GM12878 (cell line): ENCODE results near the gene MAP4. TPM values are rescaled to one million over a fixed set of nuclear protein-coding genes. Genes with fewer than 3 reads are reported as not detected.
A peak's percentile ranks its signal among the peaks of the same experiment; 100 is the strongest.

Experiments
- ATAC-seq: fragments of 200-7000 bp; cut with Tn5 transposase; 3 replicates; pipeline ENCODE4 v1.9.1; 2020; ENCODE audit warnings: mild to moderate bottlenecking, moderate library complexity
- BruUV-seq: library from RNA; stranded (reverse); fragments of 400-500 nt; replicated peaks from 2 replicates; lab custom pipeline; 2021; lab: Mats Ljungman, UMichigan
- CTCF ChIA-PET: fragments of 300-600 bp; sonication (Branson Sonifier 250); formaldehyde crosslinking; extraction: SDS; loops from one replicate; lab custom pipeline; 2021; ENCODE audit warnings: inconsistent platforms; lab: Yijun Ruan, JAX
- POLR2A ChIA-PET: fragments of 350-600 bp; formaldehyde crosslinking; extraction: SDS; loops from one replicate; lab custom pipeline; 2021; ENCODE audit warnings: inconsistent platforms; lab: Charles Lee
- RAD21 ChIA-PET: fragments of 300-600 bp; sonication (Branson Sonifier 250); formaldehyde crosslinking; loops from one replicate; lab custom pipeline; 2023; ENCODE audit warnings: antibody characterized with exemption; ENCODE audit not compliant: unreplicated experiment; lab: Charles Lee
- SMC1A ChIA-PET: fragments of 300-600 bp; sonication (Branson Sonifier 250); formaldehyde crosslinking; loops from one replicate; lab custom pipeline; 2023; ENCODE audit not compliant: unreplicated experiment, uncharacterized antibody; lab: Charles Lee
- DNase-seq: peaks from one replicate; pipeline ENCODE4 v3.0.0-alpha.2; 2011; ENCODE audit warnings: low read depth, low spot score
- FAIRE-seq: peaks from 3 replicates; lab custom pipeline; 2011; peaks lifted over from hg19 to GRCh38; lab: Jason Lieb, UNC
- H2AFZ ChIP-seq: 2 replicates; pipeline ENCODE4 v1.6.0; 2011; ENCODE audit warnings: low read depth, low read length, control low read depth; ENCODE audit not compliant: control insufficient read depth
- H3K27ac ChIP-seq: 2 replicates; pipeline ENCODE4 v1.5.1; 2011; ENCODE audit warnings: control low read depth; ENCODE audit not compliant: control insufficient read depth, insufficient read depth
- H3K27me3 ChIP-seq, 2 experiments: replicated peaks in 1 of 2; 2 replicates each; pipeline versions ENCODE4 v1.6.0 to v1.6.1; 2011; ENCODE audit warnings: low read length in 1 of 2; ENCODE audit not compliant: control insufficient read depth in 2 of 2, insufficient read depth in 2 of 2
- H3K36me3 ChIP-seq, 2 experiments: 2 replicates each; pipeline ENCODE4 v1.5.1; 2011; ENCODE audit warnings: low read length in 1 of 2; ENCODE audit not compliant: control insufficient read depth in 2 of 2, insufficient read depth in 2 of 2
- H3K4me1 ChIP-seq: 2 replicates; pipeline ENCODE4 v1.6.1; 2011; ENCODE audit warnings: mild to moderate bottlenecking, low read length, moderate library complexity, mixed read lengths; ENCODE audit not compliant: control insufficient read depth, insufficient read depth
- H3K4me2 ChIP-seq: 2 replicates; pipeline ENCODE4 v1.6.0; 2011; ENCODE audit warnings: control low read depth; ENCODE audit not compliant: control insufficient read depth, insufficient read depth
- H3K4me3 ChIP-seq: fragments of 200-600 bp; sonication (generic); 2 replicates; pipeline ENCODE4 v1.5.1; 2016
- H3K79me2 ChIP-seq: 2 replicates; pipeline ENCODE4 v1.6.0; 2011; ENCODE audit warnings: low read length; ENCODE audit not compliant: control insufficient read depth, insufficient read depth
- H3K9ac ChIP-seq: 2 replicates; pipeline ENCODE4 v1.8.0; 2011; ENCODE audit warnings: low read length, control low read depth, mixed read lengths; ENCODE audit not compliant: control insufficient read depth, insufficient read depth
- H3K9me3 ChIP-seq: replicated peaks from 3 replicates; pipeline ENCODE4 v1.5.1; 2011; ENCODE audit warnings: mild to moderate bottlenecking, low read length; ENCODE audit not compliant: control insufficient read depth, insufficient read depth
- H4K20me1 ChIP-seq: 2 replicates; pipeline ENCODE4 v1.6.0; 2011; ENCODE audit not compliant: control insufficient read depth, insufficient read depth
- BRCA1 ChIP-seq: IDR thresholded peaks from 2 replicates; pipeline ENCODE4 v1.6.1; 2011; ENCODE audit warnings: low read depth, low read length, improper control_type of control experiment
- CHD1 ChIP-seq: IDR thresholded peaks from 2 replicates; pipeline ENCODE4 v1.6.1; 2012; ENCODE audit warnings: low read depth, low read length, improper control_type of control experiment
- CHD4 ChIP-seq: fragments of 200-600 bp; sonication (generic); IDR thresholded peaks from 2 replicates; pipeline ENCODE4 v1.6.1; 2016; ENCODE audit warnings: mild to moderate bottlenecking
- IKZF1 ChIP-seq: fragments of 450-650 bp; conservative IDR thresholded peaks from 2 replicates; pipeline ENCODE4 v1.6.1; 2017; ENCODE audit warnings: antibody characterized with exemption, mild to moderate bottlenecking
- MEF2B ChIP-seq: fragments of 450-650 bp; IDR thresholded peaks from 2 replicates; pipeline ENCODE4 v1.6.1; 2018; ENCODE audit warnings: mild to moderate bottlenecking, moderate library complexity; ENCODE audit not compliant: partially characterized antibody, poor library complexity, severe bottlenecking
- MLLT1 ChIP-seq: fragments of 450-650 bp; IDR thresholded peaks from 2 replicates; pipeline ENCODE4 v1.6.1; 2016; ENCODE audit warnings: mild to moderate bottlenecking
- PAX8 ChIP-seq: fragments of 450-650 bp; IDR thresholded peaks from 2 replicates; pipeline ENCODE4 v1.6.1; 2017; ENCODE audit warnings: mild to moderate bottlenecking, moderate library complexity
- POLR2AphosphoS2 ChIP-seq: IDR thresholded peaks from 2 replicates; pipeline ENCODE4 v1.6.1; 2011; ENCODE audit warnings: low read depth, mild to moderate bottlenecking, low read length, improper control_type of control experiment, moderate library complexity
- TCF3 ChIP-seq: IDR thresholded peaks from 2 replicates; pipeline ENCODE4 v1.6.1; 2012; ENCODE audit warnings: low read depth, mild to moderate bottlenecking, low read length, borderline replicate concordance; ENCODE audit not compliant: insufficient read depth
- WGBS: methylation state at CpG from one replicate; pipeline ENCODE4 v1.1.6; 2016; ENCODE audit warnings: low lambda C conversion rate; ENCODE audit not compliant: insufficient replicate concordance, insufficient coverage; ENCODE audit errors: missing lambda C conversion rate; 5-methylcytosine and 5-hydroxymethylcytosine counted together
- in situ Hi-C: fragments of 300-500 bp; cut with MboI; formaldehyde crosslinking; loops from 9 replicates; pipeline ENCODE4 v1.14.3; 2018; ENCODE audit warnings: mixed read lengths
- intact Hi-C: fragments of 100-400 bp; cut with micrococcal nuclease; formaldehyde crosslinking; loops from one replicate; pipeline ENCODE4 v1.14.2; 2022; ENCODE audit not compliant: unreplicated experiment
- polyA plus RNA-seq, 11 experiments: library from polyadenylated mRNA; depleted of rRNA in 4 of 11; unstranded in 6 of 11; stranded (reverse) in 5 of 11; fragments of >200 nt; fragmentation: Nextera tagmentation in 4 of 11; fragmentation: Illumina TruSeq in 1 of 11; extraction: Ambion mirVana in 4 of 11; extraction: Trizol in 1 of 11; gene quantifications; 1 replicate in 1 of 11; 2 replicates in 10 of 11; pipeline versions ENCODE4 v1.2.1 to v1.2.3, GENCODE V29; 2011 to 2016; ENCODE audit warnings: inconsistent platforms in 2 of 11, missing spikeins in 2 of 11, low read depth in 1 of 11
- total RNA-seq, 4 experiments: library from RNA; depleted of rRNA in 3 of 4; stranded (reverse); fragments of >200 nt in 3 of 4; fragmentation: Illumina TruSeq in 1 of 4; extraction: Trizol in 1 of 4; gene quantifications; 2 replicates each; pipeline versions ENCODE4 v1.2.1 to v1.2.3, GENCODE V29; 2013 to 2021
- TF ChIP-seq, protein P1 (sequence below): IDR thresholded peaks from 2 replicates; pipeline ENCODE4 v1.6.1; 2011; ENCODE audit warnings: borderline replicate concordance, low read depth, mild to moderate bottlenecking, moderate library complexity, low read length; ENCODE audit not compliant: insufficient read depth, poor library complexity, severe bottlenecking

The MAP4 gene
- total and polyA plus RNA-seq, 10 of the 15 experiments (the other 5 are each of a cell fraction or from before 2014, with no cell fraction given), result 22.2 to 145 (median 47.2) TPM

GRCh38 chr3:48023377-48023776 lies 7.2 kb upstream of the MAP4 start (continued):
- TF ChIP-seq MLLT1 (no peak), TCF3 (no peak), MEF2B (no peak), BRCA1 (no peak), CHD4 (no peak), IKZF1 (no peak), POLR2AphosphoS2 (no peak), PAX8 (no peak), CHD1 (no peak)
- TF ChIP-seq, all 136 proteins: peak for 0

GRCh38 chr3:48022178-48022577 lies 6.0 kb upstream of the MAP4 start:
- ChIA-PET POLR2A (interaction anchor here (1.0 kb wide), 1 partner anchor 14 kb away, joined by 3 read pairs; no protein-coding TSS in a partner anchor), SMC1A (interaction anchor here (1.1 to 1.5 kb wide), 3 partner anchors 10 to 129 kb away, joined by 3 to 4 read pairs (median 3); no protein-coding TSS in a partner anchor), RAD21 (interaction anchor here (0.9 to 1.5 kb wide), 2 partner anchors 9 to 11 kb away, joined by 3 to 5 read pairs; no protein-coding TSS in a partner anchor)
- Histone ChIP-seq H3K4me3 (no peak overlapping the region), H3K9me3 (no peaks in the 10 kb centered on the region), H4K20me1 (no peaks in the 10 kb centered on the region), H3K27me3 (no peaks in the 10 kb centered on the region), H3K36me3 (no peaks in the 10 kb centered on the region; a peak in 1 of 4 replicates)
- ATAC-seq, result no peak
- DNase-seq, result no peak
- no TSS peak for BruUV-seq
- 75% methylated on average over 4 of the region's 4 CpGs for whole genome bisulfite sequencing
- no peak for FAIRE-seq
- in situ Hi-C loops, result no loop called here
- TF ChIP-seq, protein P1, sequence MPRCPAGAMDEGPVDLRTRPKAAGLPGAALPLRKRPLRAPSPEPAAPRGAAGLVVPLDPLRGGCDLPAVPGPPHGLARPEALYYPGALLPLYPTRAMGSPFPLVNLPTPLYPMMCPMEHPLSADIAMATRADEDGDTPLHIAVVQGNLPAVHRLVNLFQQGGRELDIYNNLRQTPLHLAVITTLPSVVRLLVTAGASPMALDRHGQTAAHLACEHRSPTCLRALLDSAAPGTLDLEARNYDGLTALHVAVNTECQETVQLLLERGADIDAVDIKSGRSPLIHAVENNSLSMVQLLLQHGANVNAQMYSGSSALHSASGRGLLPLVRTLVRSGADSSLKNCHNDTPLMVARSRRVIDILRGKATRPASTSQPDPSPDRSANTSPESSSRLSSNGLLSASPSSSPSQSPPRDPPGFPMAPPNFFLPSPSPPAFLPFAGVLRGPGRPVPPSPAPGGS, result no peak
- TF ChIP-seq MLLT1, result 0 out of 2 replicates have a peak, but pooled peaks have one; percentile 32
- TF ChIP-seq, all 136 proteins: peak for 1
- Histone ChIP-seq H3K4me2 (peak overlapping the region; percentile 31; the same call in 1 of the 2 replicates), H3K4me1 (peaks cover 6% of the 10 kb centered on the region), H2AFZ (no peak overlapping the region), H3K27ac (no peak overlapping the region), H3K79me2 (peaks cover 37% of the 10 kb centered on the region), H3K9ac (no peak overlapping the region)
- intact Hi-C loops, result no loop called here
- CTCF ChIA-PET, result interaction anchor here (0.6 to 1.1 kb wide), 2 partner anchors 9 to 1836 kb away, joined by 3 to 4 read pairs; no protein-coding TSS in a partner anchor
